H1 (cell line): ENCODE results near the gene KLF16. TPM values are rescaled to one million over a fixed set of nuclear protein-coding genes. Genes with fewer than 3 reads are reported as not detected.

ENCODE experiments used
- CBX8 ChIP-seq: fragments of 300-800, 300-1000 bp; sonication (generic); IDR thresholded peaks from 2 replicates; pipeline ENCODE4 v1.7.1; 2016; ENCODE audit warnings: low read depth, low read length, borderline replicate concordance
- GABPA ChIP-seq: IDR thresholded peaks from 2 replicates; pipeline ENCODE4 v1.6.1; 2011; ENCODE audit warnings: mild to moderate bottlenecking, low read length, moderate library complexity, borderline replicate concordance; ENCODE audit not compliant: insufficient read depth
- ZNF274 ChIP-seq: IDR thresholded peaks from 2 replicates; pipeline ENCODE4 v1.7.0; 2012; ENCODE audit warnings: low read length, borderline replicate concordance; ENCODE audit errors: extremely low read depth
- polyA plus RNA-seq, 7 experiments: library from polyadenylated mRNA; depleted of rRNA in 3 of 7; stranded (reverse) in 5 of 7; unstranded in 2 of 7; fragments of >200 nt in 5 of 7; fragments of 200-250 nt in 2 of 7; gene quantifications; 1 replicate in 5 of 7; 2 replicates in 1 of 7; 4 replicates in 1 of 7; pipeline versions ENCODE4 v1.2.1 to v1.2.3, GENCODE V29; 2011 to 2013; ENCODE audit warnings: missing spikeins in 2 of 7, mixed read lengths in 2 of 7
- total RNA-seq: library from RNA; stranded (reverse); fragmentation: NEBNext Ultra II Directional; extraction: Animal tissue kit (Norgen Biotek cat#: 25700); gene quantifications from 2 replicates; pipeline ENCODE4 v1.2.1, GENCODE V29; 2021

Gene KLF16
- total and polyA plus RNA-seq, 2 of the 8 experiments (the other 6 are each of a cell fraction or from before 2014, with no cell fraction given) = 14.3 to 45.9 TPM

DNA sequence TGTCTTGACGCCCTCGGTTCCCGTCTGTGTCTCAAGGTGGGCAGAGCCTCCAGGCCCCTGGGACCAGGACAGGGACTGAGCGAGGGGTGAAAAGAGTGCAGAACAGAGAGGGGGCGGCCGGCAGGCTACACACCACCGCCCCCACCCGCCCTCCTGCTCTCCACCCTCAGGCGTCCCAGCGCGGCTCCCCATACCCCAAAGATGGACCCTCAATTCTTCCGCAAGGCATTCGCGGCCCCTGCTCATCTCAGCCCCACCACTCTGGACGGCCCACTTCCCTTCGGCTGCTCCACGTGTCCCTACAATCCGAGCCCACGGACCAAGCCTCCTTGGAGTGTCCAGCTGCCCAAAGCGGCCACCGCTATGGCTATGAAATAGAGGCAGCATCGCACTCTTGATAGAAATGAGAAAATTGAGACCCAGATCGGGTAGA, 1.8 kb downstream of the KLF16 start (continued):
- TF ChIP-seq GABPA (no peak), CBX8 (no peak), ZNF274 (no peak)
